ENCODE results near the gene MRRF.

MRRF gene

GRCh38 chr9:122228568-122229484 lies 35.9 kb upstream of the MRRF start, which contains the start of gene LHX6:
Gene LHX6 (minus strand): TSS chr9:122228957. CDS start chr9:122228740, 217 bp downstream.
- no peak for DNase-seq (ENCODE audit: low read depth)

DNA sequence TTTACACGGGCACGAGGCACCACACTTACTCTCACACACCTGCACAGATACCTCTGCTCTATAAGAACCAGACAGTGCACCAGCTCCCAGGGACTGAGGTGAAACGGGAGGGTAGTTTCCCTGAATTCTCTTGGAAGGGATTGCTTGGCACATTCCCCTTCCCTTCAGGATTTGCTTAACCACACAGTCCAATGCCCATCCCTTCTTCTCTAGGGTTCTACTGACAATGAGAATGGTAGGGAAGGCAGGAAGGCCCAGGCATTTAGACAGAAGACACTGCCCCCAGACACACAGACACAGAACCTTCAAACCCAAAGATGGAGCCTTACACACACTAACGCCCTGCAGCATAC lies 35.2 kb upstream of the MRRF start:
- no peak for DNase-seq (ENCODE audit: low read depth)

GRCh38 chr9:122232796-122233306 lies 31.8 kb upstream of the MRRF start:
- no peak for DNase-seq (ENCODE audit: low read depth)

GRCh38 chr9:122234022-122234748 lies 30.5 kb upstream of the MRRF start:
- DNase-seq (ENCODE audit: low read depth), result no peak

GRCh38 chr9:122236681-122237080 lies 28.0 kb upstream of the MRRF start:
- DNase-seq (ENCODE audit: low read depth), result no peak

DNA sequence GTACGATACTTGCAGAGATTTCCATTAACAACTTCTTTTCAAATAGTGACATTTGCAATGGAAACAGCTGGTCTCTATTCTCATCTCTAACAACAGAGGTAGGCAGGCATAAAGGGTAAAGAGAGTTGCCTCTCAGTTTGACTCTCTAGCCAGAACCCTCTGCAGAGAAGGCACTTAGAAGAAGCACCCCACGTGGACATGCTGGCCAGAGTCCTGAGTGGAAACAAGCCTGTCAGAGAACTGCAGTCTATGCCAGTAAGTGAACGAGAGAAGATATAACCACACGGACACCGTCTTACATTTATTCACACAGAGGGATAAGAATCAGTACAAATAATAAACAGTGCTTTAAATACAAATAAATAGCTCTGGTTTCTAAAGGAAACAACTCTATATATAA lies 25.0 kb upstream of the MRRF start:
- DNase-seq (ENCODE audit: low read depth), result no peak

- no peak for DNase-seq (ENCODE audit: low read depth)
Observed at GRCh38 chr9:122244349-122244748, 20.3 kb upstream of the MRRF start.

DNA sequence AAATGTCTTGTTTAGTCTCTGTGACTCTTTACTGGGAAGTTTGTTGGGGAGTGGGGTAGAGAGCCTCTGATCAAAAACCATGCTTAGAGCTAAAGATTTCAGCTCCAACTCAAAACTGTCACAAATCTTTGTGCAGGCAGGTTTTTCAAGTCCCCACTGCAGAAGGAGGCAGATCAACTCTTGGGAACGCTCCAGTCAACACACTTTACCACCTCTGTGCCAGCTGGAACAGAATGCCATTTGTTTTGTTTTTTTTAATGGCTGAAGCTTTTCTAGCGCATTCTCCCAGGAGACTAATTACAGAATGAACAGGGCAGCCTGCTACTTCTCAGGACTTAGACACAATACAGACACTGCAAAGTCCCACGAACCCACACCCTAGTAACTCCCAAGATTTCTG lies 18.0 kb upstream of the MRRF start:
- no peak for DNase-seq (ENCODE audit: low read depth)

DNA sequence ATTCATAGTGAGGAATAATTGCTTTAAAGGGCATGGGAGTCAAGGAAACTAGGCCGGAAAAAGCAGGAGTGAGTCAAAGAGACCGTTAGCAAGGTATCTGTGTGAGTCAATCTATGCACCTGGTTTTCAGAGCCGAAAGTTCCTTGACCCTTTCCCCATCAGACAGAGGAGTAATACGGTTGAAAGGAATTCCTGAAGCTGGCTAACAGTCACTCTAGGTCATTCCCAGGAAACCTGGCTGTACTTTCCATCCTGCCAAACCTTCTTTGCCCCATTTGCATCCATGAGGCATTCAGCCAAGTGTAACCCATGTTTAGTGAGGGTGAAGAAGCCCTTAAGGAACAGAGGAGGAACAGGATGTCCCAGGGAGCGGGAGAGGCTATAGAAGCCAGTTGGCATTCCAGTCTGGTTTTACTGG lies 16.2 kb upstream of the MRRF start:
- DNase-seq (ENCODE audit: low read depth), result no peak

DNA sequence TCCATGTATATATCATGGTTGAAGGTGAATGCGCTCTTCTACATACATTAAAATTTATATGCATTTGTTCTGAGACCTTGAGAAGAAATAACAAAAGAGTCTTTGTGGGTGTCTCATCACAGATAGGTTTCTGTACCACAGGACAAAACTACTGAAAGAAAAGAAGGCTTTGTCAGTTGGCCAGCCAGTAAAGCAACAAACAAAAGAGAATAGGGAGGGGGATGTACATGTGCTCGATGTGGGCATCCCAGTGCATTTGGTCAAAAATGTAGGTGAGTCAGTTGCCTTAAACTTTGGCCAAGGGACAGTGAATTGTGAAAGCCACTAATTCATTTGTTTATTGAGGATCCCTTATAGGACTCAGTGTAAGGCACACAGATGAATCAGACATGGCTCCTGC lies 13.3 kb upstream of the MRRF start:
- no peak for DNase-seq (ENCODE audit: low read depth)

- DNase-seq (ENCODE audit: low read depth), result no peak
Observed at GRCh38 chr9:122252796-122253195, 11.9 kb upstream of the MRRF start.

DNA sequence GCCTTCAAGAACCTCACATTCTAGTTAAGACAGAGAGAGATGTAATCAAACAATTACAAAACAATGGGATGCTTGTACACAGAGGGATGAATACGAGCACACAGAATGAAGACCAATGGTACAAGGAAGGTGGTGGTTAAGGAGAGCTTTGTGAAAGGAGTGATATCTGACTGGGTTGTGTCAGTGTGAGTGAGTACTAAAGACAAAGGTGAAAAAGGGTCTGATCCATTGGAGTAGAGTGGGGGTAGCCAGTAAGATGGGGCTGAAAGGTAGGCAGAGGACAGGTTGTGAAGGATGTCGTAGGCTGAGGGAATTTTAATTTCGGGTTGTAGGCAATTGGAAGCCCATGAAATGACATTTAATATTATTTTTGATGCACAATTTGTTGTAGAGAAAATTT lies 9.9 kb upstream of the MRRF start:
- DNase-seq (ENCODE audit: low read depth), result no peak

- DNase-seq (ENCODE audit: low read depth), result no peak
Observed at GRCh38 chr9:122256206-122256605, 8.5 kb upstream of the MRRF start.

GRCh38 chr9:122258886-122259415 lies 5.7 kb upstream of the MRRF start:
- no peak for DNase-seq (ENCODE audit: low read depth)

- DNase-seq (ENCODE audit: low read depth), result no peak
Observed at GRCh38 chr9:122261469-122261881, 3.2 kb upstream of the MRRF start.

- DNase-seq (ENCODE audit: low read depth), result no peak
Observed at GRCh38 chr9:122262073-122262472, 2.6 kb upstream of the MRRF start.

- no peak for DNase-seq (ENCODE audit: low read depth)
Observed at GRCh38 chr9:122263699-122264349, 858 bp upstream of the MRRF start.

DNA sequence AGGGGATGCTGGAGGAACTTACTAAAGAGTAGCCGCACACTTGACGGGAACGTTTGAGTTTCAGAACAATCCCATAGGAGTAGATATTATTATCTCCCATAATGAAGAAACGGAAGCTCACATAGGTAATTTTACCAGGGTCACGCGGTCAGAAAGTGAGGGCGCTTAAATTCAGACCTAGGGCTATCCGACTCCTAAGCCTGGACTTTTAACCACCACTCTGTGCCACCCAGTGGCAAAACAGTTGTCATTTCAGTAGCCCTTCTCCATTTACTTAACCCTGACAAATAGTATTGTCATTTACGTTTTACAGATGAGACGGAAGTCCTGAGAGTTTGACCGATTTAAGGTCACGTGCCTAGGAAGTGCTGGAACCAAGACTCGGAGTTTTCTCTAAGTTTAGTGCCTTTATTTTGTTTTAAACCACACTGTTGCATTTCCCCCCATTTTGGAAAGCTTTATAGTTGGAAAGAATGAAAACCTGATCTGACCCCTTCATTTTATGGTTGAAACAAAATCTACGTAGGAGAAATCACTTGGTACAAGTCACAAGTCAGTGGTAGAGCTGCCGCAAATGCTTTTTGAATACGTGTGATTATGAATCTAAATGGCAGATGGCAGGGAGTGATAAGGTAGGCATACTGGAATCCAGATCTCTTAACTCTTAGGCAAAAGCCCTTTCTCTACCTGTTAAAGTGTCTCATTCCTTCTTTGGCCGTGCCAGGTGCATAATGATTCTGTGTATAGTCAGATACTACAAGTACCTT lies 650 bp downstream of the MRRF start:
- DNase-seq (ENCODE audit: low read depth), result no peak

- DNase-seq (ENCODE audit: low read depth), result no peak
Observed at GRCh38 chr9:122268041-122268814, 3.5 kb downstream of the MRRF start.

GRCh38 chr9:122274055-122274454 lies 9.4 kb downstream of the MRRF start:
- DNase-seq (ENCODE audit: low read depth), result no peak

DNA sequence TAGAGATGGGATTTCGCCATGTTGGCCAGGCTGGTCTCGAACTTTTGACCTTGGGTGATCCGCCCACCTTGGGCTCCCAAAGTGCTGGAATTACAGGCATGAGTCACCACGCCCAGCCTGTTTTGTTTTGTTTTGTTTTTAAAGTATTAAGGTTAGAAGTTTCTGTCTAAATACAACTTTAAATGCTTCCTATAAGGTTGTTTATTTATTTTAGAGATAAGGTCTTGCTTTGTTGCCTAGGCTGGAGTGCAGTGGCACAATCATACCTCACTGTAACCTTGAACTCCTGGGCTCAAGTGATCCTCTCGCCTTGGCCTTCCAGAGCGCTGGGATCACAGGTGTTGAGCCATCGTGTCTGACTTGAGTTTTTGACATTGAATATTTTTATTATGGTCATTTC lies 11.4 kb downstream of the MRRF start:
- no peak for DNase-seq (ENCODE audit: low read depth)
